ENCODE data around the gene SH3RF1.

GRCh38 chr4:169208516-169208915 lies 62.2 kb downstream of the SH3RF1 start:
- TF ChIP-seq CTCF (IDR thresholded peaks at IDR 0.05; ENCODE audit: low read depth, low read length, poor library complexity, severe bottlenecking) = no peak
- TF ChIP-seq EZH2phosphoT487 (IDR thresholded peaks at IDR 0.05; ENCODE audit: borderline replicate concordance, low read length) = no peak

Data from DOHH2 (cell line).